Fibroblast of skin of right quadriceps (primary cell): Measurements from ENCODE around the gene FKBP4.
"Not testable (repeated sequence)": the region's sequence is repeated elsewhere in the genome, so short reads cannot be mapped to it uniquely, and the experiment has no call there.

ENCODE experiments used
- DNase-seq: peaks from one replicate; pipeline ENCODE4 v3.0.0-alpha.2; 2013

FKBP4 gene, protein sequence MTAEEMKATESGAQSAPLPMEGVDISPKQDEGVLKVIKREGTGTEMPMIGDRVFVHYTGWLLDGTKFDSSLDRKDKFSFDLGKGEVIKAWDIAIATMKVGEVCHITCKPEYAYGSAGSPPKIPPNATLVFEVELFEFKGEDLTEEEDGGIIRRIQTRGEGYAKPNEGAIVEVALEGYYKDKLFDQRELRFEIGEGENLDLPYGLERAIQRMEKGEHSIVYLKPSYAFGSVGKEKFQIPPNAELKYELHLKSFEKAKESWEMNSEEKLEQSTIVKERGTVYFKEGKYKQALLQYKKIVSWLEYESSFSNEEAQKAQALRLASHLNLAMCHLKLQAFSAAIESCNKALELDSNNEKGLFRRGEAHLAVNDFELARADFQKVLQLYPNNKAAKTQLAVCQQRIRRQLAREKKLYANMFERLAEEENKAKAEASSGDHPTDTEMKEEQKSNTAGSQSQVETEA

DNA sequence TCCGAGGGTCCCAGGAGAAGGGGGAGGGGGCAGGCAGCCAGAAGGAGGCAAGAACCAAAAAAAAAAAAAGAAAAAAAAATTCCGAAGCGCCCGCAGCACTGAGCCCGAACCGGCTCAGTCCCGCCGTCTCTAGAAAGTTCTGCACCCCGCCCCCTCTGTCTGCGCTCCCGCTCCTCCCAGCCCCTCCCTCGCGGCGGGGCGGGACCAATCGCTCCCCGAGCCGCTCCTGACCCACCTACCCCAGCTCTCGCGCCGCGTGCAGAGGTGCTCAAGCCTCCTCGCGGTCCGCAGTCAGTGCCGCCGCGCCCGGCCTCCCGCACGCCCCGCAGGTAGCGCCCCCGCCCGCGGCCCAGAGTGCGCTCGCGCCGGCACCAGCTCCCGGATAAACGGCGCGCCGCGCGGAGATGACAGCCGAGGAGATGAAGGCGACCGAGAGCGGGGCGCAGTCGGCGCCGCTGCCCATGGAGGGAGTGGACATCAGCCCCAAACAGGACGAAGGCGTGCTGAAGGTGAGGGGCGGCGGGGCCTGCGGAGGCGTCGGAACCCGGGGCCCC lies at the start of gene FKBP4:
Gene FKBP4 (plus strand): TSS at position 235 of the 554 bp plus-strand sequence. CDS start 170 bp downstream, at position 405.
- peak; percentile 79 for DNase-seq

DNA sequence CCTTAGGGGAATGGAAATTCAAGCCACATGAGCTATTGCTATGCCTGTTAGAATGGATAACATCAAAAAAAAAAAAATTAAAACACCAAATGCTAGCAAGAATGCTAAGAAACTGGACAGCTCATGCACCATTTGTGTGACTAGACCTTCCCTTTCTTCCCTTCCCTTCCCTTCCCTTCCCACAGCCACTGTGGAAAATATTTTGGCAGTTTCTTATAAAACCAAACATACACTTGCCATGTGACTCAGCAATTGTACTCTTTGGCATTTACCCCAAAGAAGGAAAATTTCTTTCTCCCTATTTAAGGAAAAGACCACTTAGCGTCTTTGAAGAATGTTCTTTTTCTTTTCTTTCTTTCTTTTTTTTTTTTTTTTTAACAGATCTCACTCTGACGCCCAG lies 49.1 kb upstream of the FKBP4 start:
- DNase-seq, result no peak

DNA sequence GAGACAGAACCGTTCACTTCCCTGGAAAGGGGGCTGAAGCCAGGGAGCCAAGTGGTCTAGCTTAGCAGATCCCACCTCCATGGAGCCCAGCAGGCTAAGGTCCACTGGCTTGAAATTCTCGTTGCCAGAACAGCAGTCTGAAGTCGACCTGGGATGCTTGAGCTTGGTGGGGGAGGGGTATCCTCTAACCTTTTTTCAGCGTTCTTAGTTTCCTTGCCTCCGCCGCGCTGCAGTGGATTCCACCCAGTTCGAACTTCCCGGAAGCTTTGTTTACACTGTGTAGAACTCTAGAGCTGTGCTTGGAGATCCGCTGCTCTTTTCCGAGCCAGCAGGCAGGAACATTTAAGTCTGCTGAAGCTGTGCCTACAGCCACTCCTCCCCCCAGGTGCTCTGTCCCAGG lies 45.2 kb upstream of the FKBP4 start:
- DNase-seq, result no peak

DNA sequence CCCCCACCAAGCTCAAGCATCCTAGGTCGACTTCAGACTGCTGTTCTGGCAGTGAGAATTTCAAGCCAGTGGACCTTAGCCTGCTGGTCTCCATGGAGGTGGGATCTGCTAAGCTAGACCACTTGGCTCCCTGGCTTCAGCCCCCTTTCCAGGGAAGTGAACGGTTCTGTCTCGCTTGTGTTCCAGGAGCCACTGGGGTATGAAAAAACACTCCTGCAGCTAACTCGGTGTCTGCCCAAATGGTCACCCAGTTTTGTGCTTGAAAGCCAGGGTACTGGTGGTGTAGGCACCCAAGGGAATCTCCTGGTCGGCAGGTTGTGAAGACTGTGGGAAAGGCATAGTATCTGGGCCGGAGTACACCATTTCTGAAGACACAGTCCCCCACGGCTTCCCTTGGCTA lies 44.6 kb upstream of the FKBP4 start:
- DNase-seq, result no peak

DNA sequence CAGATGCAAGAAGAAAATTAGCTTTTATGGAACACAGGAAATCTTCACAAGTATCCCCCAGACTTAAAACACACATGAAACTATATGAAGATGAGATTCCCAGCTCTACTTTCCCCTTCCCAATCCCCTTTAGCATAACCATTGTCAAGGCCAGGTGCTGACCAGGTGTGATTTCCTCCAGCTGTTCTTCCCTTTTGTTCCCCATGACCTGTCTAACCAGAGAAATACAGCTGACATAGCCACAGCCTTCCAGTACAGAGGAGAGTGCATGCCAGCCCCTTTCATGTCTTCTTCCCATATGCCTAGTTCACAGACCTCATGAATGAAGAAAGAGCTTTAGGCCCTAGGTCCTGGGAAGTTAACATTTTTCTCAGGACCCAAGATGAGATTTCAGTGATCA lies 43.5 kb upstream of the FKBP4 start:
- no peak for DNase-seq

DNA sequence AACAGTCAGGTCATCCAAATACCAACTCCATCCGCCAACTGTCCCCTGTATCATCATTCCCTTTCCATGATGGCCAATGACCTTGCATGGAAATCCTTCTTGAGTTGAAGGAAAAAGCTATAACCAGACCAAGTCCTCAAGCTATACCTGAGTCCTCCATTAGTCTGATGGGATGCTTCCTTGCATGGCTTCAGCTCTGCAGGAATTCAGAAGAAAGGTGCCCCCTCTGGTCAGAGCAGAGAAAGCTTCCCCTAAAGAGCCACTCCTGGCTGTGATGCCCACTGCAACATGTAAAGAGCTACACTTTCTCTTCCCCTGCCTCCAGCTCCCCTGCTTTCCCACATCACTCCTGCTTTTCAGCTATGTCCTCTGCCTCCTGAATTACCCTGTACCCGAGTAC lies 43.1 kb upstream of the FKBP4 start:
- no peak for DNase-seq

DNA sequence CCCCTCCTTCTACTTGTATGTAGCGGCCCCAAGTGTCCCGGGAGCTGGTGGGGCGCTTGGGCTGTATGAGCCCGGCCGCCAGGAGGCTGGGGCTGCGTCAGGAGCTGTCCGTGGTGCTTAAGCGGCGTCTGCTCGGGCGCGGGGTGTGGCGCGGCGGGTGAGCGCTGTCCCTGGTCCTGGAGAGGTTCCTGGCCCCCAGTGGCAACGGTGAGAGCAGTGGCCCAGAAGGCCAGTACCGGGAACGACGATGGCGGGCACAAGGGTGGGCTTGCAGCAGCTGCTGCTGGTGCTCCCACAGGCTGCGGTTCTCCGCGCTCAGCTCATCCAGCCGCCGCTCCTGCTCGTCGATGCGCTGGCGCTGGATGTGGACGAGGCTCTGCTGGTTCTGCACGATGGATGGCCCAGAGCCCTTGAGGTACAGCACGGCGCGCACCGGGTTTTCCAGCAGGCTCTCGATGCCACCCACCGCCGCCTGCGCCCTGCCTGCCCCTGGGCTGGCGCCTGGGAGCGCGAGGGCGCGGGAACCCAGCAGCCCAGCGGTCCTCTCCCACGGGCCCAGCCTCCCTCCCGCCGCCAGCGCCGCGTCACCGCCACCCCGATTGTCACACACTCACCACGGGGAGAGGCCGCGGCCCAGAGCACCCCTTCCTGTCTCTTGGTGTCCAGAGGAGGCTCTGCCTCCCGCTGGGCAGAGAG lies 41.9 kb upstream of the FKBP4 start:
- DNase-seq, result peak; percentile 65

DNA sequence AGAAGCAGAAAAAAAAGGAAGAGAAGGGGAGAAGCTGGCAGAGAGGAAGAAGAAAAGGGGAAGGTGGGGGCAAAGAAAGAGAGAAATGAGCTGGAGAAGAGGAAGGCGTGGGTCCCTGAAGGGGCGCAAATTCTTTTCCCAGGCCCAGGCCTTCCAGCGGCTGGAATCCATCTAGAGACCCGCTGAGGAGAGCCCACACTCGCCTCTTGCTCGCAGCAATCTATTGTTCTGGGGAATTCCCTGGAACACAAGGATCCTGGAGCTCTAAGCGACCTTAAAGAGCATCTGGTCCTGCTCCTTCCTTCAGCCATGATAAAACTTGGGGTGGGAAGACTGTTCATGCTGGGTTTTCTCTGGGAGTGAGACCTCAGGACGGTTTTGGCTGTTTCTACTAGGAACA lies 41.2 kb upstream of the FKBP4 start:
- DNase-seq, result no peak

DNA sequence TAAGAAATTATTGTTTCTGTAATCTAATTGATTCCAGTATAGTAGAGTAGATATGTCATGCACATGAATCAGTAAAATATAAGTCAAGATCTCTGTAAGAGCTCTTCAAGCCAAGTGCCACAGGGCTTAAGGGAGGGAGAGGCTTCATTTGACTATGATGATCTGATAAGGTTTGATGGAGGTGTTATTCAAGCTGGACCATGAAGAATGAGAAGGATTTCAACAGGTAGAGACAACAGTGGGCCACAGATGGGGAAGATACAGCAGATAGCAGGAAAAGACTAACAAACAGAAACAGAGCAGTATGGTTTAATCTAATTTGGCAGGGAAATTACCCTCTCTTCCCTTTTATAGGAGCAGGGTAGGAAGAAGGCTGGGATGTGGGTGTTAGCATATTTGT lies 40.6 kb upstream of the FKBP4 start:
- DNase-seq, result no peak

DNA sequence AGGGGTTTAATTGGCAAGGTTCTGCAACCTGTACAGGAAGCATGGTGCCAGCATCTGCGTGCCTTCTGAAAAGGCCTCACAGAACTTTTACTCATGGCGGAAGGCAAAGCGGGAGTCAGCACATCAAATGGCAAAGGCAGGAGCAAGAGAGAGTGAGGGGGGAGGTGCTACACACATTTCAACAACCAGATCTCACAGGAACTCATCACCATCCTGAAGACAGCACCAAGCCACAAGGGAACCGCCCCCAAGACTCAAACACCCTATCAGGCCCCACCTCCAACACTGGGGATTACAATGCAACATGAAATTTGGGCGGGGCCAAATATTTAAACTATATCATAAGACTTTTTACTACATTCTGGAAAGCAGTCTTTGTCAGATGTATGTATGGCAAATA lies 38.0 kb upstream of the FKBP4 start:
- DNase-seq, result no peak

DNA sequence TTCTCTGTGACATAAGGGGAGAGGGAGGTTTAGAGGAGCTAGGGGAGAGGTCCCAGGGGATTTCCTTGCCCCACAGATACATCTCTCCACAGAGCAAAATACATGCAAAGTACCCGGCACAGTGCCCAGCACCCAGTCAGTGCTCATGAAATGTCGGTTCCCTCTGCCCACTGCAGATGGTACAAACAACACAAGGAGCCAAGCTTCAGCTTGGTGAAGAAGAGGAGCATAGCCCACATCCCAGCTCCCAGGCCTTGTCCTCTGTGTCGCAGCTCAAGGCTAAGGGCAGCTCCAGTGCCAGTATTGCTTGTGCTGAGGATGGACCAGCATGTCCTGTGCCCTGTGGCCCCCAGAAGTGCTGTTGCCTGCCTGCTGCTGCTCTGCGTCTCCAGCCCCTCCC lies 35.0 kb upstream of the FKBP4 start:
- no peak for DNase-seq

DNA sequence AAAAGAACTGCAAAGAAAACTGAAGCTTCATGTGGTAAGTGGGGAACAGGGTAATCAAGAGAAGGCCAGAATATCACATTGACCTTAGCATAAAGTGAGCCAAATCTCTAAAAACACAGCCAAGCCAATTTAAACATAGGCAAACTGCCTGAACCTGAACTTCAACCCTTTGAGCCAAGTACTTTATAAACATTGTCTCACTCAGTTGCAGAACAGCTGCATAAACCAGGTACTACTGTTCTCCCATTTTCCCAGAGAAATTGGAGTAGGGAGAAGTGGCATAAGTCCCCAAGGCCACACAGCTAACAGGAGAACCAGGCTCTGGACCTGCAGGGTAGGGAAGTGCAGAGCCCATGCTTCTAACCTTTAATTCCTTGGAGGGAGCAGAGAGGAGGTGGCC lies 30.4 kb upstream of the FKBP4 start:
- no peak for DNase-seq

DNA sequence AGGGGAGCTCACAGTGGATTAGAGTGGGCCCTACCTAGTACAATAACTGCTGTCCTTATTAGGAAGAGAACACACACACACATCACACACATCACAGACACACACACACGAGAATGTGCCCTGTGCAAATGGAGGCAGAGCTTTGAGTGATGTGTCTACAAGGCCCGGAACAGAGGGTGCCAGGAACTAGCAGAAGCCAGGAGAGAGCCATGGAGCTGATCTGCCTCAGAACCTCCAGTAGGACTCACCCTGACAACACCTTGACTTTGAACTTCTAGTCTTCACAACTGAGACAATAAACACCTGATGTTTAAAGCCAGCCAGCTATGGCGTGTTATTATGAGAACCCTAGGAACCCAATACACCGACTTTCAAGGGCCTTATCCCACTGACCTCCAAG lies 29.7 kb upstream of the FKBP4 start:
- no peak for DNase-seq

DNA sequence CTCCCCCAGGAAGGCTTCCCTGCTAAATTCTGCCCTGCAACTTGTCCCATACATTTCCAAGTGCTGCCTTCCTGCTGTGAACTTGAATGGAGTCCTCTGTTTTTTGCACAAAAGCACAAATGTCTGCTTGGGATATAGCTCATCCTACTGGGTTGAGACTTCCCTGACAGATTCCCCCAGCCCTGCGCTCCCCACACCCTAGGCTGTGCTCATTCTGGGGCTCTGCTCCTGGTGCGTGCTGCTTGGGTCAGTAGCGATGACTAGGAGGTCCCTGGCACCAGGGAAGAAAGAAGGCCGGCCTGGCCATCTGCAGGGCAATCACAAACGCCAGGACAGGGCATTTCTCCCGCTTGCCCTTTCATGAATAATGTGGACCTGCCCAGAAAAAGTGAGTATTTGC lies 29.2 kb upstream of the FKBP4 start:
- DNase-seq, result no peak

DNA sequence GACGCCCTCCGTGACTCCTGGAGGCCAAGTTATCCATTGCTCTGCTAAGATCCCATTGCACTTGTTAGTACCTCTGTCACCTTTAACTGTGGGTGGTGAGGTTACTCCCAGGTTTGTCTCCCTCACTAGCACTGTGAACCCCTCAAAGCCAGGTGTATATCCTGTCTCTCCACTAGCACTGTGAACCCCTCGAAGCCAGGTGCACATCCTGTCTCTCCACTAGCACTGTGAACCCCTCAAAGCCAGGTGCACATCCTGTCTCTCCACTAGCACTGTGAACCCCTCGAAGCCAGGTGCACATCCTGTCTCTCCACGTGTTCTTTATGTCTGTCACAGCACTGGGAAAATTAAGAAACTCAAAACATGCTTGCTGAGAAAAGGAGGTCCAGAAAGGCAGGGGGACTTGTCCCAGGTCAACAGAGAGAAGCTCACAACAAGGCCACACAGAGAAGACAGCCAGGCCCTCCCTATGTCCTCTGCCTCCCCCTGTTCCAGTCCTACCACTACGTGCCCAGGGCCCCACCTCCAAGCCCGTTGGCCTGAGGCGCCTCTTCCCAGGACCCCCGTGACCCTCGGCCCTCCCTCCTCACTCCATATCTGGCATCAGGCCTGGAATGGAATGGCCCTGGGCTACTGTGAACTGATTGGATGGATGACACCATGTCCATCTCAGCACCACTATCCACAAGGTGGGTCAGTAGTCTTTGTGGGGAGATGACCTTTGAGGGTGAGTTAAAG lies 26.4 kb upstream of the FKBP4 start:
- DNase-seq, result no peak

DNA sequence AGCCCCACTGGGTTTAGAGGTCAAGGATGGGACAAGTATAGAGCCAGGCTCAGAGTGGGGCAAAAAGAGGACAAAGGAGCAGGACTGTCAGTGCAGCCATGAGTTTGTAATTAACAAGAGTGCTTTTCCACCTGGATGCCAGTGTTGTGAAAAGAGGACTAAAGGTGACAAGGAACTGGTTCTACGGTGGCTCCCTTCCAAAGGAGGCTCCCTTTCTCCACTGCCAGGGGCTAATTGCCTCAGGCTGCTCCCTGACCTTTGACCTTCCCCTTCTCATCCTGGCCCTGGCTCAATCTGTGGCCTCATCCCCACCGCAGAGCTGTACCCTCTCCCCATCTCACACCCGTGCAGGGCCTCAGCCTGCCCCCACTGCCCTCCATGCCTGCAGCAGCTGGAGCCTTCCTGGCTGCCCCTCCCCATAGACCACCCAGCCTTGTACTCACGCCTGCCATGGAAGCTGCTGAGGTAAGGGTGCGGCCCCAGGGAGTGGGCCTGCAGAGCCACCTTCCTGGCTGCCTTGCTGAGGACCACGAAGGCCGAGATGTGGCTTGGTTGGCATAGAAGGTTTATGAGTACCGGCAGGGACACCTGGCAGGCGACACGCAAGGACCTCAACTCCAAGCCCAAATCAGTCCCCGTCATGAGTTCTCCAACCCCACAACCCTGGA lies 24.8 kb upstream of the FKBP4 start:
- no peak for DNase-seq

DNA sequence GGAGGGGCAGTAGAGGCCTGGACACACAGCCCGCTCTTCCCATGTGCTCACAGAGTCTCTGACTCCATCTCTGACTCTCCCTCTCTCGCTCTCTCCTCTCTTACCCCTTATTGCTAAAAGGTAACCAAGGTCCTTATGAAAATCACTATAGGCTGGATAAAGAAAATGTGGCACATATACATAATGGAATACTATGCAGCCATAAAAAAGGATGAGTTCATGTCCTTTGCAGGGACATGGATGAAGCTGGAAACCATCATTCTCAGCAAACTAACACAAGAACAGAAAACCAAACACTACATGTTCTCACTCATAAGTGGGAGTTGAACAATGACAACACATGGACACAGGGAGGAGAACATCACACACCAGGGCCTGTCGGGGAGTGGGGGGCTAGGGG lies 24.2 kb upstream of the FKBP4 start:
- not testable (repeated sequence) for DNase-seq

DNA sequence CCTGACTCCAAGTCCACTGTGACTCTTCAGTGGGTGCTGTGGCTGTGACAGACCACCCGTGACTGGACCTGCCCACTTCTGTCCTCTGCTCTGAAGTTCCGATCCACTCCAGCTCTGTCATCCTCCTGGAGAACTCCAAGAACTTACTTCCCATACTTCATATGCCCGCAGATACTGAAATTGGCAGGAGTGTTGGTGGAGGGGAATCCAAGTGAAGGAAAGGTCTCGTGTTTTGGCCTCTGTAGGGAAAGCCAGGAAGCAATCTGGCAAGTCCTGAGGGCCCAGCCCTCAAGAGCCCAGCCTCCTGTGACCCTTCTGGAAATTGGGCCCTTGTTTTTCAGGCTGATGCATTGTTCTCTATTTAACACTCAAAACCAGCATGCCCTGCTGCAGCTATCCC lies 22.4 kb upstream of the FKBP4 start:
- DNase-seq, result no peak

DNA sequence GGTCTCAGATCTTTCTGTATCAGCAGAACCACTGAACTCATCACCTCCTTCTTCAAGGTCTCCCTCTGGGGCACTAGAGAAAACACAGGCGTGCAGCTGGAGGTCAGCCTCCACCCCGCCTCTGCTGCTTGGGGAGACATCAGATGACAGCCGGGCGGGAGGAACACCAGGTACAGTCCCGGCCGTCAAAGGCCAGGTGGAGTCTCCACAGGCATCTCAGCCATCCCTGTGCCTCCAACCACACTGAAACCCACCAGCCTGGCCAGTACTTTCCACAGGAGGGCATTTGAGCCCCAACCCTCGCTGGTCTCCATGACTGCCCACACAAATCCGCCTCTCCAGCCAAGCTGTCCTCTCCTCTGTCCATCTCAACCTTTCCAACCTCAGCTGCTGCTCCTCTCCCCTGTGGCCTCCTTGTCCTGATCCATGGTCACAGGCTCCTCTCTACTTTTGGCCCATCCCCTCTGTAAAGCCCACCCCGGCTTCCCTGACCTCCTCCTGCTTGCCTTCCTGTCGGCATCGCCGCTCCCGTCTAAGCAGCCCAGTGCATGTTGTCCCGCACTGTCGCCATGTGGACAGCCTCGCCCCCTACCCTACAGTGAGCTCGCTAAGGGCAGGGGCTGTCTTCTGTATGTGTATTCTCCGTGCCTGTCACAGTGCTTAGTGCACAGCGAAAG lies 21.4 kb upstream of the FKBP4 start:
- no peak for DNase-seq

DNA sequence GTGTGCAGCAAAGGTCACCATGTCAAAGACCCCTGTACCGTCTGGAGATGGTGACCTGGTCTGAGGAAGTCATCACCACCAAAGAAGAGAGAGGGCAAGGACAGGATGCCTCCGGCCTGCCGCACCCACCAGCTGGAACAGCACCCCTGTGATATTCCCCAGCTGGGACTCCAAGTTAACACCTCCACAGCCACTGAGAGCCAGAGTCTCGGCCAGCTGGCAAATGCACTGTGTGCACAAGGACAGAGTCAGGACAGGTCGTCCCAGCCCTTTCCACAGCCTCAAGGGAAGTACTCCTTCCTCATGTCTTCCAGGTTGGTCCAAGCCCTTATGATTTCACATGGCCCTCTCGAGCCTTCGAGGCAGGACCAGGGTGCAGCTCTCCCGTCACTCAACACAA lies 19.3 kb upstream of the FKBP4 start:
- DNase-seq, result no peak

DNA sequence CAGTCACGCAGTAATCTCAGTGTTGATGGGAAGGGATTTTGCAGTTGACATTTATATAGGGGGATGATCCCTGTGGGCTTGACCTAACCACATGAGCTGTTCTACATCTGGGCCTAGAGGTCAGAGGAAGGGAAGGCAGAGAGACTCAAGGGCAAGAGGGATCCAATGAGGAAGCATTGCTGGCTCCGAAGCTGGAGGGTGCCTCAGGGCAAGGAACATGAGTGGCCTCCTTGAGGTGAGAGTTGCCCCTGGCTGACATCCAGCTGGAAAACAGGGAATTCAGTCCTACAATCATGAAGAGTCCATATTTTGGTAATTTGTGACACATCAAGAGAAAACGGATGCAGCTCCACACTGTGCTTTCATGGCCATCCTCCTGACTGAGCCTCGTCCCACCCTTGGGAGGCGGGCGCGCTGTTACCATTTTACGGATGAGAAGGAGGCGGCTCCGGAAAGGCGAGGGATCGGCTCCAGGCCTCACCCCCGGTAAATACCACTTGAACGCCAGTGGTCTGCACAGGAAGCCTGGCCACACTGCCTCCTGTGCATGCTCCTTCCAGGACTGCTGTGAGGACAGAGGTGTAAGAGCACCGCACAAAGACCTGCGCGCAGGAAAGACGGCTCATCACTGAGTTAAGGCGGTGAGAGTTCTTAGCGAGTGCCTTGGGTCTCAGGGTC lies 18.5 kb upstream of the FKBP4 start:
- DNase-seq, result no peak

DNA sequence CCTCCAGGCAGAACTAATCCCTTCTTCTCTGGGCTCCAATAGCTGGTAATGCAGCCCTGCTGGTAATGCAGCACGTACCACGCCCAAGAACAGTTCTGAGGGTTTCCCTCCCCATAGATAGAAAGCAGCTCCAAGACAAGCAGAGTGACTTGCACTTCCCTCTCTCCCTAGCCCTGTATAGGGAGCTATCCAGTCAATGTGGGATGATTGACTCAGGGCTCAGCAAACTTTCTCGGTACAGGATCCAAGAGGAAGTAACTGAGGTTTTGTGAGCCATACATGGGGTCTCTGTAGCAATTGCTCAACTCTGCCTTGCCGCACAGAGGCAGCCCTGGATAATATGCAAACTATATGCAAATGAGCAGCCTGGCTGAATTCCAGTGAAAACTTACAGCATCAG lies 15.5 kb upstream of the FKBP4 start:
- no peak for DNase-seq
